ACHN (cell line): Measurements from ENCODE around the gene PLS3.
"Not testable (repeated sequence)": the region's sequence is repeated elsewhere in the genome, so short reads cannot be mapped to it uniquely, and the experiment has no call there.

ENCODE experiments used
- DNase-seq: peaks from one replicate; pipeline ENCODE4 v3.0.0-alpha.2; 2015
- in situ Hi-C: cut with HindIII; loops from 2 replicates; pipeline ENCODE4 v1.10.0; 2017; ENCODE audit warnings: low sequenced_read_pairs, low pct_ligation_motif_present, low pct_unique_long_range_greater_than_20kb

PLS3 gene

GRCh38 chrX:115560978-115561604, at the start of gene PLS3:
TSS of gene PLS3 (plus strand) at chrX:115561174. CDS start at chrX:115610251, 49,077 bp downstream.
- DNase-seq, result peak; percentile 76

GRCh38 chrX:115518113-115518512, 42.9 kb upstream of the PLS3 start:
- in situ Hi-C loops, result no loop called here

More at GRCh38 chrX:115560978-115561604, at the start of gene PLS3:
- in situ Hi-C loops, result no loop called here

GRCh38 chrX:115521741-115522140, 39.2 kb upstream of the PLS3 start:
- in situ Hi-C loops, result no loop called here
- DNase-seq, result no peak

More at GRCh38 chrX:115518113-115518512, 42.9 kb upstream of the PLS3 start:
- no peak for DNase-seq

- in situ Hi-C loops, result no loop called here
These were observed 38.0 kb upstream of the PLS3 start for GRCh38 chrX:115522952-115523351.

GRCh38 chrX:115525486-115525885, 35.5 kb upstream of the PLS3 start:
- DNase-seq, result no peak
- in situ Hi-C loops, result no loop called here

More at GRCh38 chrX:115522952-115523351, 38.0 kb upstream of the PLS3 start:
- no peak for DNase-seq

GRCh38 chrX:115531818-115532403, 29.1 kb upstream of the PLS3 start:
- in situ Hi-C loops, result no loop called here
- DNase-seq, result no peak

GRCh38 chrX:115533485-115533884, 27.5 kb upstream of the PLS3 start:
- in situ Hi-C loops, result no loop called here
- no peak for DNase-seq

GRCh38 chrX:115534383-115534782, 26.6 kb upstream of the PLS3 start:
- in situ Hi-C loops, result no loop called here
- DNase-seq, result no peak

GRCh38 chrX:115535421-115535820, 25.6 kb upstream of the PLS3 start:
- DNase-seq, result no peak
- in situ Hi-C loops, result no loop called here

- in situ Hi-C loops, result no loop called here
These were observed 25.1 kb upstream of the PLS3 start for GRCh38 chrX:115535844-115536243.

GRCh38 chrX:115539841-115540240, 21.1 kb upstream of the PLS3 start:
- no peak for DNase-seq
- in situ Hi-C loops, result no loop called here

More at GRCh38 chrX:115535844-115536243, 25.1 kb upstream of the PLS3 start:
- DNase-seq, result no peak

- in situ Hi-C loops, DNase-seq: not testable (repeated sequence)
These were observed 19.9 kb upstream of the PLS3 start for GRCh38 chrX:115541045-115541444.

- in situ Hi-C loops, result no loop called here
- DNase-seq, result peak; percentile 3
These were observed 13.5 kb upstream of the PLS3 start for GRCh38 chrX:115547448-115547847.

- in situ Hi-C loops, result no loop called here
- DNase-seq, result no peak
These were observed 12.0 kb upstream of the PLS3 start for GRCh38 chrX:115549008-115549407.

- in situ Hi-C loops, result no loop called here
- DNase-seq, result no peak
These were observed 7.8 kb upstream of the PLS3 start for GRCh38 chrX:115553171-115553570.

- in situ Hi-C loops, result no loop called here
- peak; percentile 16 for DNase-seq
These were observed 1.3 kb upstream of the PLS3 start for GRCh38 chrX:115559672-115560071.

GRCh38 chrX:115560211-115560977, 580 bp upstream of the PLS3 start:
- in situ Hi-C loops, result no loop called here
- DNase-seq, result peak; percentile 54

- in situ Hi-C loops, result no loop called here
- peak; percentile 34 for DNase-seq
These were observed 868 bp downstream of the PLS3 start for GRCh38 chrX:115561605-115562479.

- no peak for DNase-seq
- in situ Hi-C loops, result no loop called here
These were observed 1.5 kb downstream of the PLS3 start for GRCh38 chrX:115562480-115562847.
